OCI-LY1 (cell line): ENCODE results near the gene CXXC5.

Experiments used
- CTCF ChIP-seq: fragments of 200-600 bp; sonication (generic), shearing (Covaris generic); IDR thresholded peaks from 2 replicates; pipeline ENCODE4 v1.5.1; 2017; ENCODE audit warnings: mild to moderate bottlenecking, antibody characterized with exemption, low read length, moderate library complexity, mixed read lengths
- EZH2 ChIP-seq: fragments of 200-600 bp; sonication (generic), shearing (Covaris generic); IDR thresholded peaks from 2 replicates; pipeline ENCODE4 v1.8.0; 2017; ENCODE audit warnings: borderline replicate concordance, mixed run types, mild to moderate bottlenecking, antibody characterized with exemption, low read length, moderate library complexity, mixed read lengths

GRCh38 chr5:139654871-139655491 is 6.8 kb downstream of the CXXC5 start:
- TF ChIP-seq CTCF, result no peak
- TF ChIP-seq EZH2, result no peak
